CD4-positive, alpha-beta T cell treated with Interleukin-15 for 1 hour (primary cell): ENCODE results near the gene CTAG2.
"Not testable (repeated sequence)": the region's sequence is repeated elsewhere in the genome, so short reads cannot be mapped to it uniquely, and the experiment has no call there.

ENCODE experiments used
- DNase-seq: peaks from one replicate; pipeline ENCODE4 v3.0.0-alpha.2; 2020

The CTAG2 gene

GRCh38 chrX:154653413-154653812, at the start of gene CTAG2:
CTAG2 (minus strand) TSS chrX:154653579; CDS start chrX:154653515, 64 bp downstream.
- DNase-seq: not testable (repeated sequence)

DNA sequence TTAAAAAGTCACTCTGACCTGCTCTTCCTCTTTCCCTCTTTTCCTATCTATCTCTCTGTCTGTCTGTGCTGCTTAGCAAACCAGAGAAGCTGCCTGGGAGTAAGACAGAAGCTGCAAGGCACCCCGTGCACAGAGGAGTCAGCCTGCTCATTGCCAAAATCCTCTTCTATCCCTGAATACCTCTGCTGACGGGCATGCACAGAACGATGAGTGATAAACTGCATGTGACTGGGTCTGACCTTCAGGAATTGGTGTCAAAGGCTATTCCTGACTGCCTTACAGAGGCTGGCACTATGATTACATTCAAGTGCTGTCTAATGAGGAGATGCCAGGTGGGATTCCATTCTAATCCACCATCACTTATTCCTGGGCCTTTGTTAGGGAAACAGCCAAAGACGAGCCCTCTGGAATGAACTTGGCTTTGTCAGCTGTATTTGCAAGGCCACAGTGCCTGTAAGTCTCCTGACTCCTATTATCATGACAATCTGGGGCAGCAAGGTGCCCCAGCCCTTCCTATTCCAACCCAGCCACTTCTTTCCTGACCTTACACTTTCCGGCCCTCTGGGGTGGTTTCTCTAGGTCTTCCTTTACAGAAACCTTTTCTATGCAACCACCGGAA, 45.4 kb upstream of the CTAG2 start:
- no peak for DNase-seq

GRCh38 chrX:154696676-154697045, 43.3 kb upstream of the CTAG2 start:
- DNase-seq: no peak

GRCh38 chrX:154695911-154696675, 42.7 kb upstream of the CTAG2 start:
- no peak for DNase-seq

- no peak for DNase-seq
Measured at GRCh38 chrX:154693394-154693793, 40.0 kb upstream of the CTAG2 start.

GRCh38 chrX:154690438-154690837, 37.1 kb upstream of the CTAG2 start:
- not testable (repeated sequence) for DNase-seq

DNA sequence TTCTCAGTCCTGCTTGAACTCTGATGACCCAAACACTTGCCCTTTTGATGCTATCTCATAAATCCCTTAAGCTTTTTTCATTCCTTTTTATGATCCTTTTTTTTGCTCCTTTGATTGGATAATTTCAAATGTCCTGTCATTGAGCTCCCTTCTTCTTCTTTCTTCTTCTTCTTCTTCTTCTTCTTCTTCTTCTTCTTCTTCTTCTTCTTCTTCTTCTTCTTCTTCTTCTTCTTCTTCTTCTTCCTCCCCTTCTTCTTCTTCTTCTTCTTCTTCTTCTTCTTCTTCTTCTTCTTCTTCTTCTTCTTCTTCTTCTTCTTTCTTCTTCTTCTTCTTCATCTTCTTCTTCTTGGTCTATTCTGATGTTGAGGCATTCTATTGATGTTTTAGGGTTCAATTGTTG, 18.7 kb upstream of the CTAG2 start:
- not testable (repeated sequence) for DNase-seq

GRCh38 chrX:154670848-154671247, 17.5 kb upstream of the CTAG2 start:
- DNase-seq: not testable (repeated sequence)

- no peak for DNase-seq
Measured at GRCh38 chrX:154661899-154662298, 8.5 kb upstream of the CTAG2 start.

DNA sequence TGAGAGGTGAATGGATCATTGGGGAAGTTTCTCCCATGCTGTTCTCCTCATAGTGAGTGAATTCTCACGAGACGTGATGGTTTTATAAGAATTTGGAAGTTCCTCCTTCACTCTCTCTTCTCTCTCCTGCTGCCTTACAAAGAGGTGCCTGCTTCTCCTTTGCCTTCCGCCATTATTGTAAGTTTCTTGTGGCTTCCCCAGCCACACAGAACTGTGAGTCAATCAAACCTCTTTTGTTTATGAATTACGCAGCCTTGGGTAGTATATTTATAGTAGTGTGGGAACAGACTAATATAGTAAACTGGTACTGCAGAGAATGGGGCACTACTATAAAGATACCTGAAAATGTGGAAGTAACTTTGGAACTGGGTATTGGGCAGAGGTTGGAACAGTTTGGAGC, 7.8 kb upstream of the CTAG2 start:
- DNase-seq: no peak

GRCh38 chrX:154660541-154660940, 7.2 kb upstream of the CTAG2 start:
- no peak for DNase-seq

GRCh38 chrX:154658957-154659356, 5.6 kb upstream of the CTAG2 start:
- DNase-seq: no peak

DNA sequence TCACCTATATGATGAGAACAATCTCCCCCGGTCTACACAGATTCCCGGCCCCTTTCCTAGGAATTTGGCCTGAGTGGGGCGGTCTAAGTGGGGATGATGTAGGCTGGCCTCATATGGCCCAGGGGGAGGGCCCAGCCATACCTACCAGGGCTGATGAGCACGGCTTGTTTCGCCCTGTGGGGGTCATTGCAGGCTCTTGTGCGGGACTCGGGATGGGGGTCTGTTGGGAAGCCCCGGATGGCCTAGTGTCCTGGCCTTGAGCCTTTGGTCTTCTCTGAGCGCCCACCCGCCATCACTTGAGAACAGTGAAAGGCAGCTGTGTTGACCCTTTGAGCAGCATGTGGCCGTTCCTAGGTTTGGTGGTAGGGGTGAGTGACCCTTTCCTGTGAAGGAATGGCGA, 4.8 kb upstream of the CTAG2 start:
- DNase-seq: no peak

DNA sequence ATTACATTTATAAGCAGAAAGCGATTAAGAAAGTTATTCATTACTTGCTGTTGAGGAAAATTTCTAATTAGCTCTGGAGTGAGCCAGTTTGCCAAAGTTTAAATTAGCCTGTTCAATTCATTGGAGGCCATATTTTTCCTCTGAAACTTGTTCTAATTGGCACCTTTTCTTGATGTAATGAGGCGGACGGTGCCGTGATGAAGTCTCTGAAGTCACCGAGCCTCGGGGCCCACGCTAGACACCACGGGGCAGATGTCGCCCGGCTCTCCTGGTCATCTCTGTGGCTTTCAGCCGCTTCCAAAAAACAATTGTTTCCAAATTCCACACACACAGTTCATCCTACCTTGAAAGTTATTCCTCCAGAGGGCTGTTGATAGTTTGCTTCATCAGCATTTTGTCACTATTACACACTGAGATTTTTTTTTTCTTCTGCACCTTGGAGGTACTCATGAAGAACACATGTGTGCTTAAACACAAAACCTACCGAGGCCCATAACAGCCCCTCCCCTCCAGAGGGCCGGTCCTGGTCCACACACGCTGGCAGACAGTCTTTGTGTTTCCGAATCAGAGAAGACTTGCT, 3.9 kb upstream of the CTAG2 start:
- no peak for DNase-seq

DNA sequence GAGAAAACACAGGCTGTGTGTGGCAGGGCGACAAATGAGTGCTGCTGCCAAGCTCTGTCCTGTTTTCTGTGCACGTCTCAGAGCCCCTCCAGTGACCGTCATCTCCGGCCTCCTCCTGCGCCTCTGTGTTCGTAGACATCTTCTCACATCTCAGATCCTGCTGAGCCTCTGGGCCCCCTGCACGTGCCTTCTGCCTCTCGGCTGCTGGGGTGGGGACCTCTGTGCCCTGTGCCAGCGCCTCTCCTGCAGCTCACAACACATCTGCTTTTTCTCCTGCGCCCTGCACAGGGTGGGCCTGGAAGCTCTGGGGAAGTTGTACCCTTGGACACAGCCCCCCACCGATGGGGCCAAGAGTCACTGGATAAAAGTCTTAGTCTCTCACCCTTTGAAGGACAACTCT, 2.4 kb upstream of the CTAG2 start:
- no peak for DNase-seq

GRCh38 chrX:154655346-154655745, 2.0 kb upstream of the CTAG2 start:
- DNase-seq: no peak

DNA sequence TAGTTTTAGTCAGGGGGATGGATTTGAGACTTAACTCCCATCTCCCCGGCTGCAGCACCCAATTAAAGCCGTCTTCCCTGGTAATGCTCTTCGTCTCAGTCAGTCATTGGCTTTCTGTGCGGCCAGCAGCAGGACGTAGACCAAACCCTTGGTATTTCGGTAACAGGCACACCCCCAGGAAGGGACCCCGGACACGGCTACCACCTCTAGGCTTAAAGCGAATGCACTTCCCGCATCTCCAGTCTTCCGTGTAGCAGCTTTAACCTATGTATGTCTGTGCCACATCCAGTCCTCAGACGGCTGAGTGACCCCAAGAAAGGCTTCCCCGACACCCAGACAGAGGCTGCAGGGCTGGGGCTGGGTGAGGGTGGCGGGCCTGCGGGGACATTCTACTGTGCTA, 1.5 kb upstream of the CTAG2 start:
- DNase-seq: no peak

GRCh38 chrX:154654372-154654771, 993 bp upstream of the CTAG2 start:
- no peak for DNase-seq

DNA sequence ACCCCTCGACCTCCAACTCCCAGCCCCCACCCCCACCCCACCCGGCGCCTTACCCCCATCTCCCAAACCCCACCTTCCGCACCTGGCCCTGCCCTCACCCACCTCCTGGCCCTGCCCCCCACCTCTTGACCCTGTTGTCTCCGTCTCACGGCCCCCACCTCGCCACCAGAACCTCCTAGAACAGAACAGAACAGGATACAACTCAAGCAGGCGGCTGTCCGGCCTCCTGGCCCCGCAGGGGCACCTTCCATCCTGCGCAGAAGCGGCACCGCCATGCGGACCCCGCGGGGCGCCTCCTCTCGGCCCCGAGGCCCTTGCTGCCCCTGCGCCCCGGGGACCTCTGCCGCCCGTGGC, 354 bp downstream of the CTAG2 start:
- no peak for DNase-seq

- no peak for DNase-seq
Measured at GRCh38 chrX:154652311-154653047, 900 bp downstream of the CTAG2 start.

DNA sequence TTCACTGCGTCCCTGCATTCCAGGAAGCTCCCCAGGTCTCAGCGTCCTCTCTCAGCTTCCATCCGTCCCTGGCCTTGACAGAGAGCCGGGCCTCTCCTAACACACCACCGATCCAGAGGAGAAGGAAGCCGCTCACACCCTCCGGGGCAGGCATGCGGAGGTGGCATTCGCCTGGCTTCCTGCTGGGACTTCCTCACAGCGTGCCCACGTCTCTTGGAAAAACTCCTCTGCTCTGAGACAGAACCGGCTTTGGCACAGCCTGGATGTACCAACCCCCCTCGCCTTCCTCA, 3.2 kb downstream of the CTAG2 start:
- DNase-seq: no peak

DNA sequence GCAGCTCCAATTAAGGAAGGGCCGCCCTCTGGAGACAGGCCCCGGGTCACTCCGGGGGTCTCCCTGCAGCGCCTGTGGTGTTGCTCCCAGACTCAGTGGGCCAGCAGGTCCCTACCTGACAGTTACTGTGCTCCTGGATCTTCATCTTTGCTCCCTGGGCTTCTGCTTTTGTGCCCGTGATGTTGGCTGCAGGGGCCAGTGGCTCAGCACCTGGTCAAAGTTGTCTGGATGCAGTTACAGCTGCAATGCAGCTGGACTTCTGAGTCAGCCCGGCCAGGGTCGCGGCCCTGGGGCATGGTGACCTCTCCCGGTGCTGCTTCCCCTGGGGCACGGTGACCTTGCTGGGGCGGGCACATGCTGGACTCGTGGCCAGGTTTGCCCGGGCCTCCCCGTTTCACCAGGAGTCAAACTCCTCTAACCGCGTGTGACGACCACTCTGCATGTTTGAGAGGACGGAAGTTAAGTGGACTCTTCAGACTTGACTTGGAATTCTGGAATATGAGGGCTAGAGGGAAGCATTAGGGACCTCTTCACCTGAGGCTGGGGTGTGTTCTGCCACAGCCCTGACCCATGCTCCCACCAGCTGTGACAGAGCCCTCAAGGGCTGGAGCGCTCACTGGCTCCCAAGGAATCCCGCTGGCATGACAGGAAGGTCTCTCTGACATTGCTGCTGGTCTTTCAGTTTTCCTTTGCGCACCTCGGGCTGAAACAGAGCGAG, 3.7 kb downstream of the CTAG2 start:
- no peak for DNase-seq

DNA sequence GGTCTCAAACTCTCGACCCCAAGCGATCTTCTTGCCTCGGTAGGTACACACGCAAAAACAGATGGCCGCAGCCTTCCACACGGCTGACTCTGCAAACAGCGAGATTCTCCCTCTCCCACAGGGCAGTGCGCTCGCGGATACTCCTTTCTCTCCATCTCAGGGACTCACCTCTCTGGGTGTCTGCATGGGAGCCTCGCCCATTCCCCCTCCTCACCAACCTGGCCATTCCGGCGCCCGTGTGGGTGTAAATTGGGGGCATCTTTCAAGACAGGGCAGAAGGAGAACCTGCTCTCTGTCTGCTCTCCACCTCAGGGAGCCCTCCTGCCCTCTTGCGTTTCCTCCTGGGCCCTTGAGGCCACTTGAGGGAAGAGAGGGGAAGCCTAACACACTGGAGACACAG, 4.4 kb downstream of the CTAG2 start:
- DNase-seq: no peak
